GM12875 (cell line): ENCODE results near the gene NAMPT.
"Not testable (repeated sequence)": the region's sequence is repeated elsewhere in the genome, so short reads cannot be mapped to it uniquely, and the experiment has no call there.

ENCODE experiments used
- H3K4me3 ChIP-seq: one replicate; pipeline ENCODE4 v1.5.1; 2011; ENCODE audit warnings: low read depth, low read length, control low read depth
- CTCF ChIP-seq: IDR thresholded peaks from 2 replicates; pipeline ENCODE4 v1.5.1; 2011; ENCODE audit warnings: low read depth, mild to moderate bottlenecking, control low read depth, inconsistent platforms, low read length, moderate library complexity, borderline replicate concordance; ENCODE audit not compliant: insufficient read depth

Gene NAMPT

GRCh38 chr7:106218546-106218945, 66.2 kb downstream of the NAMPT start:
- H3K4me3 ChIP-seq, result no peak overlapping the region
- TF ChIP-seq CTCF, result no peak

- no peak overlapping the region for H3K4me3 ChIP-seq
- TF ChIP-seq CTCF, result no peak
Measured at GRCh38 chr7:106216923-106217542, 67.8 kb downstream of the NAMPT start.

GRCh38 chr7:106216517-106216922, 68.3 kb downstream of the NAMPT start:
- H3K4me3 ChIP-seq, result no peak overlapping the region
- no peak for TF ChIP-seq CTCF

- no peak for TF ChIP-seq CTCF
- no peak overlapping the region for H3K4me3 ChIP-seq
Measured at GRCh38 chr7:106215868-106216516, 68.8 kb downstream of the NAMPT start.

GRCh38 chr7:106208944-106209343, 75.8 kb downstream of the NAMPT start:
- not testable (repeated sequence) for H3K4me3 ChIP-seq

- TF ChIP-seq CTCF, result no peak
- no peak overlapping the region for H3K4me3 ChIP-seq
Measured at GRCh38 chr7:106206826-106207541, 77.8 kb downstream of the NAMPT start.

GRCh38 chr7:106205621-106206222, 79.1 kb downstream of the NAMPT start:
- no peak for TF ChIP-seq CTCF
- no peak overlapping the region for H3K4me3 ChIP-seq
